Suprapubic skin (tissue), 4 donors: Measurements from ENCODE around the gene ZBTB21. TPM values are rescaled to one million over a fixed set of nuclear protein-coding genes. Genes with fewer than 3 reads are reported as not detected.

Experiments
- DNase-seq, 2 donors: peaks; one replicate each; pipeline ENCODE4 v3.0.0-alpha.2; 2019; ENCODE audit warnings: low spot score in 2 of 2
- H3K27ac ChIP-seq: fragments of 200-600 bp; sonication (generic); one replicate; pipeline ENCODE4 v1.5.1; 2019
- H3K27me3 ChIP-seq: fragments of 200-600 bp; sonication (generic); one replicate; pipeline ENCODE4 v1.5.1; 2019
- H3K36me3 ChIP-seq: fragments of 200-600 bp; sonication (generic); one replicate; pipeline ENCODE4 v1.5.1; 2019
- H3K4me1 ChIP-seq: fragments of 200-600 bp; sonication (generic); one replicate; pipeline ENCODE4 v1.5.1; 2019
- H3K4me3 ChIP-seq: fragments of 200-600 bp; sonication (generic); one replicate; pipeline ENCODE4 v1.5.1; 2019; ENCODE audit warnings: mild to moderate bottlenecking
- H3K9me3 ChIP-seq: fragments of 200-600 bp; sonication (generic); one replicate; pipeline ENCODE4 v1.5.1; 2019
- CTCF ChIP-seq, 2 donors: fragments of 200-600 bp in 1 of 2; fragments of 450-650 bp in 1 of 2; sonication (generic) in 1 of 2; IDR thresholded peaks; one replicate each; pipeline ENCODE4 v1.5.1; 2016 to 2019; ENCODE audit warnings: antibody characterized with exemption in 2 of 2, mild to moderate bottlenecking in 1 of 2, moderate library complexity in 1 of 2
- EP300 ChIP-seq: sonication (generic); formaldehyde crosslinking; IDR thresholded peaks from one replicate; pipeline ENCODE4 v1.6.1; 2017; ENCODE audit warnings: antibody characterized with exemption
- POLR2A ChIP-seq, 2 donors: fragments of 450-650 bp; IDR thresholded peaks; one replicate each; pipeline ENCODE4 v1.6.1; 2017; ENCODE audit warnings: antibody characterized with exemption in 2 of 2, mild to moderate bottlenecking in 2 of 2, moderate library complexity in 2 of 2
- POLR2AphosphoS5 ChIP-seq, 3 donors: sonication (generic); formaldehyde crosslinking; IDR thresholded peaks; one replicate each; pipeline ENCODE4 v1.6.1; 2017; ENCODE audit warnings: antibody characterized with exemption in 3 of 3
- WGBS: methylation state at CpG from one replicate; pipeline ENCODE4 v1.1.5; 2018; 5-methylcytosine and 5-hydroxymethylcytosine counted together
- total RNA-seq, 4 donors: library from RNA; depleted of rRNA; stranded (reverse); fragments of >200 nt; gene quantifications; one replicate each; pipeline ENCODE4 v1.1.0, GENCODE V29; 2016

ZBTB21 gene
- total RNA-seq, 4 donors from 2014 or later = 24.5 to 39.1 (median 30.5) TPM

GRCh38 chr21:42007356-42007940, 2.7 kb downstream of the ZBTB21 start:
- no peak for TF ChIP-seq EP300
- WGBS = 91% methylated on average over 6 of the region's 6 CpGs

GRCh38 chr21:42006765-42007164, 3.4 kb downstream of the ZBTB21 start:
- Histone ChIP-seq H3K27ac (no peak overlapping the region), H3K36me3 (peaks cover 3% of the 10 kb centered on the region), H3K9me3 (no peaks in the 10 kb centered on the region), H3K4me3 (no peak overlapping the region), H3K27me3 (no peaks in the 10 kb centered on the region), H3K4me1 (peaks cover 60% of the 10 kb centered on the region)
- 97% methylated on average over 1 of the region's 1 CpG for WGBS
- no peak for TF ChIP-seq EP300
- no peak for TF ChIP-seq POLR2AphosphoS5 (IDR thresholded peaks at IDR 0.05)
- no peak for TF ChIP-seq CTCF (IDR thresholded peaks at IDR 0.05)
- no peak for TF ChIP-seq POLR2A (IDR thresholded peaks at IDR 0.05)
- DNase-seq = no peak

More at GRCh38 chr21:42007356-42007940, 2.7 kb downstream of the ZBTB21 start:
- no peaks in the 10 kb centered on the region for H3K9me3 ChIP-seq
- DNase-seq = no peak
- H3K36me3 ChIP-seq = peaks cover 3% of the 10 kb centered on the region
- no peak overlapping the region for H3K27ac ChIP-seq
- H3K27me3 ChIP-seq = no peaks in the 10 kb centered on the region
- no peak overlapping the region for H3K4me3 ChIP-seq
- peaks cover 53% of the 10 kb centered on the region for H3K4me1 ChIP-seq

- 88% methylated on average over 5 of the region's 5 CpGs for WGBS
Observed at GRCh38 chr21:42004406-42005199, 5.6 kb downstream of the ZBTB21 start.

GRCh38 chr21:42003051-42003461, 7.1 kb downstream of the ZBTB21 start:
- Histone ChIP-seq H3K4me3 (no peak overlapping the region), H3K27me3 (no peaks in the 10 kb centered on the region), H3K4me1 (peaks cover 45% of the 10 kb centered on the region), H3K27ac (peak overlapping the region; percentile 36), H3K36me3 (peaks cover 10% of the 10 kb centered on the region), H3K9me3 (no peaks in the 10 kb centered on the region)
- 74% methylated on average over 4 of the region's 4 CpGs for WGBS
- no peak for TF ChIP-seq POLR2AphosphoS5 (IDR thresholded peaks at IDR 0.05)
- no peak for TF ChIP-seq EP300
- TF ChIP-seq CTCF (IDR thresholded peaks at IDR 0.05) = no peak
- no peak for TF ChIP-seq POLR2A (IDR thresholded peaks at IDR 0.05)
- no peak for DNase-seq

More at GRCh38 chr21:42004406-42005199, 5.6 kb downstream of the ZBTB21 start:
- H3K27me3 ChIP-seq = no peaks in the 10 kb centered on the region
- H3K27ac ChIP-seq = no peak overlapping the region
- no peak overlapping the region for H3K4me3 ChIP-seq
- TF ChIP-seq POLR2AphosphoS5 (IDR thresholded peaks at IDR 0.05) = no peak
- no peak for TF ChIP-seq CTCF (IDR thresholded peaks at IDR 0.05)
- no peak for TF ChIP-seq EP300
- TF ChIP-seq POLR2A (IDR thresholded peaks at IDR 0.05) = no peak
- H3K36me3 ChIP-seq = peaks cover 9% of the 10 kb centered on the region
- DNase-seq = no peak
- H3K9me3 ChIP-seq = no peaks in the 10 kb centered on the region
- peaks cover 55% of the 10 kb centered on the region for H3K4me1 ChIP-seq

- Histone ChIP-seq H3K4me3 (no peak overlapping the region), H3K27me3 (no peaks in the 10 kb centered on the region), H3K27ac (peak overlapping the region; percentile 36), H3K4me1 (peaks cover 44% of the 10 kb centered on the region), H3K36me3 (peaks cover 8% of the 10 kb centered on the region), H3K9me3 (no peaks in the 10 kb centered on the region)
- WGBS = 50% methylated on average over 14 of the region's 14 CpGs
- DNase-seq = no peak
- TF ChIP-seq POLR2AphosphoS5 (IDR thresholded peaks at IDR 0.05) = no peak
Observed at GRCh38 chr21:42002421-42002958, 7.7 kb downstream of the ZBTB21 start.

- H3K27me3 ChIP-seq = no peaks in the 10 kb centered on the region
- peak overlapping the region; percentile 36 for H3K27ac ChIP-seq
Observed at GRCh38 chr21:42001781-42002180, 8.4 kb downstream of the ZBTB21 start.

More at GRCh38 chr21:42001781-42002180, 8.4 kb downstream of the ZBTB21 start:
- no peak for DNase-seq
- WGBS = 71% methylated on average over 2 of the region's 2 CpGs
- Histone ChIP-seq H3K4me1 (peaks cover 40% of the 10 kb centered on the region), H3K4me3 (no peak overlapping the region), H3K9me3 (no peaks in the 10 kb centered on the region), H3K36me3 (peaks cover 11% of the 10 kb centered on the region)
- TF ChIP-seq POLR2AphosphoS5 (IDR thresholded peaks at IDR 0.05) = no peak
- no peak for TF ChIP-seq CTCF (IDR thresholded peaks at IDR 0.05)
- TF ChIP-seq POLR2A (IDR thresholded peaks at IDR 0.05) = no peak
- no peak for TF ChIP-seq EP300
